Colonic mucosa (tissue), 4 donors: Measurements from ENCODE around the gene MCUB. TPM values are rescaled to one million over a fixed set of nuclear protein-coding genes. Genes with fewer than 3 reads are reported as not detected.

Source experiments
- DNase-seq: peaks from one replicate; pipeline ENCODE4 v3.0.0-alpha.2; 2020
- H3K27ac ChIP-seq: fragments of 200-600 bp; one replicate; pipeline ENCODE4 v1.8.0; 2021
- H3K27me3 ChIP-seq: fragments of 200-600 bp; one replicate; pipeline ENCODE4 v1.8.0; 2021
- H3K36me3 ChIP-seq: fragments of 200-600 bp; one replicate; pipeline ENCODE4 v1.8.0; 2021
- H3K4me1 ChIP-seq: fragments of 200-600 bp; one replicate; pipeline ENCODE4 v1.8.0; 2021; ENCODE audit warnings: mild to moderate bottlenecking
- H3K4me3 ChIP-seq: fragments of 200-600 bp; one replicate; pipeline ENCODE4 v1.8.0; 2021
- H3K9ac ChIP-seq, 2 donors: one replicate each; pipeline ENCODE4 v1.7.0; 2013; ENCODE audit warnings: control low read depth in 2 of 2, low read depth in 2 of 2, low read length in 2 of 2
- H3K9me3 ChIP-seq: fragments of 200-600 bp; one replicate; pipeline ENCODE4 v1.8.0; 2021
- intact Hi-C: fragments of 100-400 bp; cut with DNase I; formaldehyde crosslinking; loops from one replicate; pipeline ENCODE4 v1.14.1; 2022
- total RNA-seq, 2 donors: library from RNA; stranded (reverse); fragmentation: NEBNext Ultra II Directional in 1 of 2; extraction: Animal tissue kit (Norgen Biotek cat#: 25700) in 1 of 2; gene quantifications; one replicate each; pipeline ENCODE4 v1.2.1, GENCODE V29; 2021
- TF ChIP-seq, protein P1 (sequence below): fragments of 200-600 bp; IDR thresholded peaks from one replicate; pipeline ENCODE4 v1.8.0; 2022; ENCODE audit warnings: antibody characterized with exemption, mild to moderate bottlenecking
- donor health status: healthy.
- donor health status: DM: no; HTN: no; CAD: no.
- donor health status: DM: no; HTN: no; CAD: no.

The MCUB gene
- total RNA-seq, 2 donors from 2014 or later: 10.4 to 11.7 TPM

DNA sequence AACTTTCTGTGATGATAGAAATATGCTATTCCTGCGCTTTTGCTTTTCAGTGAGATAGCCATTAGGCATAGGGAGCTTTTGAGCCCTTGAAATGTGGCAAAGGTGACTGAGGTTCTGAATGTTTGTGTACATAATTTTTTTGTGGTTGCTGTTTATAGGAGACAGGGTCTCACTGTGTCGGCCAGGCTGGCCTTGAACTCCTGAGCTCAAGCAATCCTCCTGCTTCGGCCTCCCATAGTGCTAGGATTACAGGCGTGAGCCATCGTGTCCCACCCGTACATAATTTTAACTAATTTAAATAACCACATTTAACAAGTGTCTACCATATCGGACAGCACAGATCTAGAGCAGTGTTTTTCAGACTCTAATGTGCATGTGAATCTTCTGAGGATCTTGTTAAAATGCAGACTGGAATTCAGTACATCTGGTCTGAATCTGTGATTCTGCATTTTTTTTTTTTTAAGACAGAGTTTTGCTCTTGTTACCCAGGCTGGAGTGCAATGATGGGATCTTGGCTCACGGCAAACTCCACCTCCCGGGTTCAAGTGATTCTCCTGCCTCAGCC lies 97.9 kb downstream of the MCUB start:
- intact Hi-C loops: no loop called here
- H3K36me3 ChIP-seq: no peaks in the 10 kb centered on the region

DNA sequence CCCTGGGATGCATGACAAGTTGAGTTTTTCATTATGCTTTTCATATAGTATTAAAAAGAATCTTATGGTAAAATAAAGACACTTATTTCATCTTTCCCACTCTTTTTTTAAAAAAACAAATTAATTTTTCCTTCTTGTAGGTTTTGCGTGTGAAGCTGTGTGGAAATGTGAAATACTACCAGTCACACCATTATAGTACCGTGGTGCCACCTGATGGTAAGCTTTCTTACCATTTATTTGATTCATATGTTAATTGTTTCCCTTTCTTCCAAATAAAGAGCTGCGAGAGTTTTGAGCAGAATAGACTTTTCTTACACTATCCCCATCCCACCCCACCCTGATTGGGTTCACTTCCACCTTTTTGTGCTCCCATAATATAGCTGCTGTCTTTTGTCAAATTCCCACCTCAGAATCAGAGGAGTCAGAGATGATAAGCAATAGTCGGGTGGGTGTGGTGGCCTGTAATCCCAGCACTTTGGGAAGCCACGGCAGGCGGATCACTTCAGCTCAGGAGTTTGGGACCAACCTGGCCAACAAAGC lies 98.9 kb downstream of the MCUB start:
- H3K9me3 ChIP-seq: no peaks in the 10 kb centered on the region
- no peak overlapping the region for H3K4me3 ChIP-seq
- H3K4me1 ChIP-seq: no peaks in the 10 kb centered on the region
- TF ChIP-seq, protein P1, sequence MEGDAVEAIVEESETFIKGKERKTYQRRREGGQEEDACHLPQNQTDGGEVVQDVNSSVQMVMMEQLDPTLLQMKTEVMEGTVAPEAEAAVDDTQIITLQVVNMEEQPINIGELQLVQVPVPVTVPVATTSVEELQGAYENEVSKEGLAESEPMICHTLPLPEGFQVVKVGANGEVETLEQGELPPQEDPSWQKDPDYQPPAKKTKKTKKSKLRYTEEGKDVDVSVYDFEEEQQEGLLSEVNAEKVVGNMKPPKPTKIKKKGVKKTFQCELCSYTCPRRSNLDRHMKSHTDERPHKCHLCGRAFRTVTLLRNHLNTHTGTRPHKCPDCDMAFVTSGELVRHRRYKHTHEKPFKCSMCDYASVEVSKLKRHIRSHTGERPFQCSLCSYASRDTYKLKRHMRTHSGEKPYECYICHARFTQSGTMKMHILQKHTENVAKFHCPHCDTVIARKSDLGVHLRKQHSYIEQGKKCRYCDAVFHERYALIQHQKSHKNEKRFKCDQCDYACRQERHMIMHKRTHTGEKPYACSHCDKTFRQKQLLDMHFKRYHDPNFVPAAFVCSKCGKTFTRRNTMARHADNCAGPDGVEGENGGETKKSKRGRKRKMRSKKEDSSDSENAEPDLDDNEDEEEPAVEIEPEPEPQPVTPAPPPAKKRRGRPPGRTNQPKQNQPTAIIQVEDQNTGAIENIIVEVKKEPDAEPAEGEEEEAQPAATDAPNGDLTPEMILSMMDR: no peak
- H3K27ac ChIP-seq: no peak overlapping the region
- no peaks in the 10 kb centered on the region for H3K27me3 ChIP-seq
- DNase-seq: no peak
- no peak overlapping the region for H3K9ac ChIP-seq
- no peaks in the 10 kb centered on the region for H3K36me3 ChIP-seq
- intact Hi-C loops: no loop called here

More for the DNA sequence above, 97.9 kb downstream of the MCUB start:
- no peak for DNase-seq
- Histone ChIP-seq H3K4me3 (no peak overlapping the region), H3K9me3 (no peaks in the 10 kb centered on the region), H3K27ac (no peak overlapping the region), H3K4me1 (no peaks in the 10 kb centered on the region), H3K27me3 (no peaks in the 10 kb centered on the region), H3K9ac (no peak overlapping the region)
- TF ChIP-seq, protein P1: no peak

DNA sequence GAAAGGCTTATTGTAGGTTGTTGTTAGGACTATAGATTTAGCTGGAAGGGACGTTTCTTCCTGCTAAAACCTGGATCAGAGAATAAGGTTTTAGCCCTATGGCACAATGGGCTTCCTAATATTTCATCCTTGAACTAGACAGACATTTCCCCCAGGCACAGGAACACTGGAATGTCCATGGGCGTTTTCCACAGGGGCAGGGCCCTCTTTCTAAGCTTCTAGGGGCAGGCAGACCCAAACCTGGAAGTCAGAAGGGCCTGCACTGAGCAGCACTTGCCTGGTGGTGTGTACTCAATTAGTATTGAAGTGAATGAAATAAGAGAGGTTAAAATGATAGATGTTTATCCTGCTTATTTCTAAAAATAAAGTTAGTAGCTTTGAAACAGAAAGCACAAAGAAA lies 102.1 kb downstream of the MCUB start:
- TF ChIP-seq, protein P1: no peak
- Histone ChIP-seq H3K9me3 (no peaks in the 10 kb centered on the region), H3K27me3 (no peaks in the 10 kb centered on the region), H3K27ac (no peak overlapping the region), H3K4me3 (no peak overlapping the region), H3K4me1 (no peaks in the 10 kb centered on the region), H3K36me3 (no peaks in the 10 kb centered on the region), H3K9ac (no peak overlapping the region)
- intact Hi-C loops: no loop called here
- DNase-seq: no peak

DNA sequence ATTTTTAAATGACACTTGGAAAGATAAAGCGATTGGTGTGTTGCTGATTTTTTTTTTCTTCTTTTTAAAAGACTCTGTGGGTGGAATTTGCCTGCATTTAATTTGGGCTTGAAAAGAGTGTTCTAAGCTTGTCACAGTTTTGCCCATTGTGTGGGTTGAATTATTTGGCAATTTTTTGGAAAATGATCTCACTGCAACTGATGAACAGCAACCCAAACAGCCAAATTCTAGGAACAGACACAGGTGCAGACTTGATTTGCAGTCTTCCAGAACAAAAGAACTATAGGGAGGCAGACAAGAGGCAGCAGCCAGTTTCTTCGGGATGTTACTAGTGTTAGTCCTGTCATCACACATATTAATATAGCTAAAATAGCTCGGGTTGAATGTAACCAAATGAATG lies 102.7 kb downstream of the MCUB start:
- H3K27me3 ChIP-seq: no peaks in the 10 kb centered on the region
- intact Hi-C loops: no loop called here
- no peaks in the 10 kb centered on the region for H3K36me3 ChIP-seq
- H3K9me3 ChIP-seq: no peaks in the 10 kb centered on the region
- no peak for DNase-seq
- TF ChIP-seq, protein P1: no peak
- H3K27ac ChIP-seq: no peak overlapping the region
- H3K4me3 ChIP-seq: no peak overlapping the region
- H3K9ac ChIP-seq: no peak overlapping the region
- H3K4me1 ChIP-seq: no peaks in the 10 kb centered on the region

DNA sequence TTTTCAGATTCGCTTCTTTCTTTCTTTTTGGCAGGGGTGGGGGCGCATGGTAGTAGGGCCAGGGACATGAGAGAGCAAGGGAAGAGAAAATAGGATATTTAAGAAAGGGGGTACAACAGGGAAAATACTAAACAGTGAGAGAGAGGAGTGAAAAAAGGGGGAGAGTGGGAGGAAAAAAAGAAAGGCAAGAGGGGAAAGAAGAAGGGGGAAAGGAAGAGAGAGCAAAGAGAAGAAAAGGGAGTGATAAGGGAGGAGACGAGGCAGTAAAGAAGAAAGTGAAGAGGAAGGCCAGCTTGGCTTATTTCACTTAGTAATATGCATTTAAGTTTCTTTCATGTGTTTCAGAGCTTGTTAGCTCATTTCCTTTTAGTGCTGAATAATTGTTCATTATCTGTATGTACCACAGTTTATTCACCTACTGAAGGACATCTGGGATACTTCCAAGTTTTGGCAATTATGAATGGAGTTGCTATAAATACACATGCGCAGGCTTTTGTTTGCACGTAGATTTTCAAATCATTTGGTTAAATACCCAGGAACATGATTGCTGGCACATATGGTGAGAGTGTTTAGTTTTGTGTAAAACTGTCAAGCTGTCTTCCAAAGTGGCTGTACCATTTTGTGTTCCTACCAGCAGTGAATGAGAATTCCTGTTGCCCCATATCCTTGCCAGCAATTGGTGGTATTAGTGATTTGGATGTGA lies 105.9 kb downstream of the MCUB start:
- Histone ChIP-seq H3K36me3 (no peaks in the 10 kb centered on the region), H3K27me3 (no peaks in the 10 kb centered on the region), H3K9ac (no peak overlapping the region), H3K27ac (no peak overlapping the region), H3K4me1 (no peaks in the 10 kb centered on the region), H3K9me3 (no peaks in the 10 kb centered on the region), H3K4me3 (no peak overlapping the region)
- TF ChIP-seq, protein P1: no peak
- DNase-seq: no peak
- intact Hi-C loops: no loop called here
